ENCODE results near the gene BCOR.

BCOR gene

GRCh38 chrX:40117715-40118285 is 20.0 kb upstream of the BCOR start:
- no peak for TF ChIP-seq TAF1 (IDR thresholded peaks at IDR 0.05; ENCODE audit: low read depth, low read length)
- no peak for TF ChIP-seq POU2F2 (IDR thresholded peaks at IDR 0.05; ENCODE audit: low read depth, low read length)
- TF ChIP-seq SPI1 (IDR thresholded peaks at IDR 0.05; ENCODE audit: low read depth, low read length): no peak
- no peak for TF ChIP-seq POLR2A (IDR thresholded peaks at IDR 0.05; ENCODE audit: low read depth, low read length)
- no peak for TF ChIP-seq POLR2AphosphoS5 (IDR thresholded peaks at IDR 0.05; ENCODE audit: low read depth, low read length)
- no peak for TF ChIP-seq PAX5 (IDR thresholded peaks at IDR 0.05; ENCODE audit: insufficient read depth, low read length, severe bottlenecking)
- DNase-seq (ENCODE audit: insufficient read length, low spot score): no peak
- no peak for FAIRE-seq

- no peak for DNase-seq (ENCODE audit: insufficient read length, low spot score)
- no peak for TF ChIP-seq SPI1 (IDR thresholded peaks at IDR 0.05; ENCODE audit: low read depth, low read length)
- TF ChIP-seq POLR2AphosphoS5 (IDR thresholded peaks at IDR 0.05; ENCODE audit: low read depth, low read length): no peak
- no peak for TF ChIP-seq PAX5 (IDR thresholded peaks at IDR 0.05; ENCODE audit: insufficient read depth, low read length, severe bottlenecking)
- TF ChIP-seq TAF1 (IDR thresholded peaks at IDR 0.05; ENCODE audit: low read depth, low read length): no peak
- TF ChIP-seq POU2F2 (IDR thresholded peaks at IDR 0.05; ENCODE audit: low read depth, low read length): no peak
- no peak for TF ChIP-seq POLR2A (IDR thresholded peaks at IDR 0.05; ENCODE audit: low read depth, low read length)
- FAIRE-seq: no peak
Measured at GRCh38 chrX:40116925-40117324, 19.2 kb upstream of the BCOR start.

GRCh38 chrX:40112996-40113395 is 15.2 kb upstream of the BCOR start:
- no peak for DNase-seq (ENCODE audit: insufficient read length, low spot score)
- FAIRE-seq: no peak
- no peak for TF ChIP-seq PAX5 (IDR thresholded peaks at IDR 0.05; ENCODE audit: insufficient read depth, low read length, severe bottlenecking)
- no peak for TF ChIP-seq SPI1 (IDR thresholded peaks at IDR 0.05; ENCODE audit: low read depth, low read length)
- no peak for TF ChIP-seq TAF1 (IDR thresholded peaks at IDR 0.05; ENCODE audit: low read depth, low read length)
- no peak for TF ChIP-seq POU2F2 (IDR thresholded peaks at IDR 0.05; ENCODE audit: low read depth, low read length)
- TF ChIP-seq POLR2A (IDR thresholded peaks at IDR 0.05; ENCODE audit: low read depth, low read length): no peak
- no peak for TF ChIP-seq POLR2AphosphoS5 (IDR thresholded peaks at IDR 0.05; ENCODE audit: low read depth, low read length)

GRCh38 chrX:40111868-40112267 is 14.1 kb upstream of the BCOR start:
- FAIRE-seq (no peak), DNase-seq (ENCODE audit: insufficient read length, low spot score) (no peak)
- TF ChIP-seq POLR2A (IDR thresholded peaks at IDR 0.05; ENCODE audit: low read depth, low read length) (no peak), SPI1 (IDR thresholded peaks at IDR 0.05; ENCODE audit: low read depth, low read length) (no peak), TAF1 (IDR thresholded peaks at IDR 0.05; ENCODE audit: low read depth, low read length) (no peak), POU2F2 (IDR thresholded peaks at IDR 0.05; ENCODE audit: low read depth, low read length) (no peak), POLR2AphosphoS5 (IDR thresholded peaks at IDR 0.05; ENCODE audit: low read depth, low read length) (no peak), PAX5 (IDR thresholded peaks at IDR 0.05; ENCODE audit: insufficient read depth, low read length, severe bottlenecking) (no peak)

- TF ChIP-seq POLR2AphosphoS5 (IDR thresholded peaks at IDR 0.05; ENCODE audit: low read depth, low read length): no peak
- no peak for TF ChIP-seq SPI1 (IDR thresholded peaks at IDR 0.05; ENCODE audit: low read depth, low read length)
- TF ChIP-seq POU2F2 (IDR thresholded peaks at IDR 0.05; ENCODE audit: low read depth, low read length): no peak
- no peak for TF ChIP-seq PAX5 (IDR thresholded peaks at IDR 0.05; ENCODE audit: insufficient read depth, low read length, severe bottlenecking)
- TF ChIP-seq TAF1 (IDR thresholded peaks at IDR 0.05; ENCODE audit: low read depth, low read length): no peak
- no peak for TF ChIP-seq POLR2A (IDR thresholded peaks at IDR 0.05; ENCODE audit: low read depth, low read length)
- no peak for DNase-seq (ENCODE audit: insufficient read length, low spot score)
- no peak for FAIRE-seq
Measured at GRCh38 chrX:40109288-40110008, 11.7 kb upstream of the BCOR start.

GRCh38 chrX:40108959-40109287 is 11.2 kb upstream of the BCOR start:
- TF ChIP-seq TAF1 (IDR thresholded peaks at IDR 0.05; ENCODE audit: low read depth, low read length): no peak
- no peak for TF ChIP-seq PAX5 (IDR thresholded peaks at IDR 0.05; ENCODE audit: insufficient read depth, low read length, severe bottlenecking)
- TF ChIP-seq POLR2AphosphoS5 (IDR thresholded peaks at IDR 0.05; ENCODE audit: low read depth, low read length): no peak
- TF ChIP-seq POU2F2 (IDR thresholded peaks at IDR 0.05; ENCODE audit: low read depth, low read length): no peak
- TF ChIP-seq SPI1 (IDR thresholded peaks at IDR 0.05; ENCODE audit: low read depth, low read length): no peak
- no peak for TF ChIP-seq POLR2A (IDR thresholded peaks at IDR 0.05; ENCODE audit: low read depth, low read length)
- DNase-seq (ENCODE audit: insufficient read length, low spot score): no peak
- FAIRE-seq: no peak

GRCh38 chrX:40108162-40108958 is 10.6 kb upstream of the BCOR start:
- DNase-seq (ENCODE audit: insufficient read length, low spot score) (no peak), FAIRE-seq (peak; percentile 55)
- TF ChIP-seq PAX5 (IDR thresholded peaks at IDR 0.05; ENCODE audit: insufficient read depth, low read length, severe bottlenecking): no peak
- no peak for TF ChIP-seq SPI1 (IDR thresholded peaks at IDR 0.05; ENCODE audit: low read depth, low read length)
- TF ChIP-seq POLR2AphosphoS5 (IDR thresholded peaks at IDR 0.05; ENCODE audit: low read depth, low read length): no peak
- no peak for TF ChIP-seq POU2F2 (IDR thresholded peaks at IDR 0.05; ENCODE audit: low read depth, low read length)
- no peak for TF ChIP-seq POLR2A (IDR thresholded peaks at IDR 0.05; ENCODE audit: low read depth, low read length)
- no peak for TF ChIP-seq TAF1 (IDR thresholded peaks at IDR 0.05; ENCODE audit: low read depth, low read length)

- FAIRE-seq (peak; percentile 43), DNase-seq (ENCODE audit: insufficient read length, low spot score) (no peak)
- TF ChIP-seq POU2F2 (IDR thresholded peaks at IDR 0.05; ENCODE audit: low read depth, low read length): no peak
- TF ChIP-seq POLR2AphosphoS5 (IDR thresholded peaks at IDR 0.05; ENCODE audit: low read depth, low read length): no peak
- TF ChIP-seq SPI1 (IDR thresholded peaks at IDR 0.05; ENCODE audit: low read depth, low read length): no peak
- no peak for TF ChIP-seq POLR2A (IDR thresholded peaks at IDR 0.05; ENCODE audit: low read depth, low read length)
- TF ChIP-seq TAF1 (IDR thresholded peaks at IDR 0.05; ENCODE audit: low read depth, low read length): no peak
- TF ChIP-seq PAX5 (IDR thresholded peaks at IDR 0.05; ENCODE audit: insufficient read depth, low read length, severe bottlenecking): no peak
Measured at GRCh38 chrX:40107291-40108161, 9.8 kb upstream of the BCOR start.

All from GM12891 (cell line).